ENCODE data around the gene DNAH2.

DNA sequence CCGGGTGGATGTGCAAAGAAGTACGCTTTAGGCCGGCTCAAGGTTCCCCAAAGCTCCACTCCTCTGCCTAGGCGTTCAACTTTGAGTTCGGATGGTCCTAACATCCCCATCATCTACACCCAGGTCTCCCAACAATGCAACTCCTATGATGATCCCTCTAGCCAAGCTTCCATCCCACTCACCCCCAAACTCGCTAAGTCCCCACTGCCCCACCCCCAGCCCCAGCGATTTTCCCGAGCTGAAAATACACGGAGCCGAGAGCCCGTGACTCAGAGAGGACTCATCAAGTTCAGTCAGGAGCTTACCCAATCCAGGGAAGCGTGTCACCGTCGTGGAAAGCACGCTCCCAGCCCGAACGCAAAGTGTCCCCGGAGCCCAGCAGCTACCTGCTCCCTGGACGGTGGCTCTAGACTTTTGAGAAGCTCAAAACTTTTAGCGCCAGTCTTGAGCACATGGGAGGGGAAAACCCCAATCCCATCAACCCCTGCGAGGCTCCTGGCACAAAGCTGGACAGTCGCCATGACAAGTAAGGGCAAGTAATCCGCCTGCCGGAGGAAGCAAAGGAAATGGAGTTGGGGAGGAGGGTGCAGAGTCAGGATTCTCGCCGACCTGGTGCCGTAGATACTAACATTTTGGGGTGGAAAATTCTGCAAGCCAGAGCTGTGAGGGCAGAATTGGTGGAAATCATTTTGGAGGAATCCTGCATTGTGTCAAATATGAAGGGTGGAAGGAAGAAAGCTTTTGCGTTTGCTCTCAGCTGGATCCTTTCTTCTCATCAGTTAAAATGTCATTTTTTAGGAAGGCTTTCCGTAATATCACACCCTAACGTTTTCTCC is 30.3 kb upstream of the DNAH2 start, which contains the start of gene TP53:
- no peak for TF ChIP-seq SP1 (IDR thresholded peaks at IDR 0.05)
- TF ChIP-seq ELF4 (IDR thresholded peaks at IDR 0.05), result peak; percentile 79
- no peak for TF ChIP-seq BHLHE40 (IDR thresholded peaks at IDR 0.05; ENCODE audit: borderline replicate concordance)
- 0 out of 2 replicates have a peak, but pooled peaks have one; percentile 6 for TF ChIP-seq ARNT (IDR thresholded peaks at IDR 0.05)
- no peak for TF ChIP-seq ZNF384 (IDR thresholded peaks at IDR 0.05)
- TF ChIP-seq HDGF (IDR thresholded peaks at IDR 0.05; ENCODE audit: borderline replicate concordance), result no peak
- TF ChIP-seq FOXA1 (IDR thresholded peaks at IDR 0.05), result no peak
- TF ChIP-seq TARDBP (IDR thresholded peaks at IDR 0.05), result no peak
- no peak for TF ChIP-seq FOXM1 (IDR thresholded peaks at IDR 0.05; ENCODE audit: borderline replicate concordance)
- TF ChIP-seq SUZ12 (IDR thresholded peaks at IDR 0.05), result no peak
- 0 out of 2 replicates have a peak, but pooled peaks have one; percentile 30 for TF ChIP-seq NFRKB (IDR thresholded peaks at IDR 0.05)
- no peak for TF ChIP-seq FOXK2 (IDR thresholded peaks at IDR 0.05)
- TF ChIP-seq L3MBTL2 (conservative IDR thresholded peaks at IDR 0.05), result peak; percentile 88

All from HEK293T (cell line).